Cardiac fibroblast (primary cell): ENCODE results near the gene MAN2B2.

Experiments used
- DNase-seq, 2 donors: peaks; one replicate each; pipeline versions ENCODE4 v3.0.0 to v3.0.0-alpha.2; 2010; ENCODE audit warnings: low read depth in 2 of 2
- H3K4me3 ChIP-seq, 2 donors: replicated peaks in 1 of 2; 1 replicate in 1 of 2; 2 replicates in 1 of 2; pipeline ENCODE4 v1.5.1; 2011; ENCODE audit warnings: low read depth in 2 of 2, low read length in 2 of 2, mild to moderate bottlenecking in 2 of 2, moderate library complexity in 1 of 2
- CTCF ChIP-seq: IDR thresholded peaks from one replicate; pipeline ENCODE4 v1.5.1; 2011; ENCODE audit warnings: low read depth, mild to moderate bottlenecking, low read length, inconsistent platforms

The MAN2B2 gene

GRCh38 chr4:6560416-6561172 is 14.4 kb upstream of the MAN2B2 start:
- TF ChIP-seq CTCF, result no peak
- DNase-seq, result peak in 1 of 2 donors; percentile 66
- no peak overlapping the region for H3K4me3 ChIP-seq

DNA sequence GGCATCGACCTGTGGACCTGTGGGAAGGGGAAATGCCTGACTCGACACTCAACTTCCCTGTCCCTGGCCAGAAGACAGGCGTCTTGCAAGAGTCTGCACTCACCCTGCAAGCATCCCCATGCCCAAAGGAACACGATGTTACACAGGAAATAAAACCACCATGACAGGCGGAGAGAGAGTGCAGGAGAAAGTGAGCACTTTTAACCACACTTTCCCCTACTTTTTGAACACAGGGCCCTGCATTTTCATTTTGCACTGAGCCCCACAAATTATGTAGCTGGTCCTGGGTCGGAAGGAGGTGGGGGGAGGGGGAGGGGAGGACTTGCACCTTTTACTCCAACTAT is 13.8 kb upstream of the MAN2B2 start:
- peak in 1 of 2 donors; percentile 68 for DNase-seq
- TF ChIP-seq CTCF, result no peak
- no peak overlapping the region for H3K4me3 ChIP-seq

GRCh38 chr4:6561706-6562371 is 13.2 kb upstream of the MAN2B2 start:
- TF ChIP-seq CTCF, result no peak
- no peak overlapping the region for H3K4me3 ChIP-seq
- DNase-seq, result no peak

GRCh38 chr4:6562931-6563901 is 11.8 kb upstream of the MAN2B2 start:
- TF ChIP-seq CTCF, result no peak
- peak overlapping the region in 1 of 2 donors; percentile 46 for H3K4me3 ChIP-seq
- peak; percentile 12 to 41 for DNase-seq

DNA sequence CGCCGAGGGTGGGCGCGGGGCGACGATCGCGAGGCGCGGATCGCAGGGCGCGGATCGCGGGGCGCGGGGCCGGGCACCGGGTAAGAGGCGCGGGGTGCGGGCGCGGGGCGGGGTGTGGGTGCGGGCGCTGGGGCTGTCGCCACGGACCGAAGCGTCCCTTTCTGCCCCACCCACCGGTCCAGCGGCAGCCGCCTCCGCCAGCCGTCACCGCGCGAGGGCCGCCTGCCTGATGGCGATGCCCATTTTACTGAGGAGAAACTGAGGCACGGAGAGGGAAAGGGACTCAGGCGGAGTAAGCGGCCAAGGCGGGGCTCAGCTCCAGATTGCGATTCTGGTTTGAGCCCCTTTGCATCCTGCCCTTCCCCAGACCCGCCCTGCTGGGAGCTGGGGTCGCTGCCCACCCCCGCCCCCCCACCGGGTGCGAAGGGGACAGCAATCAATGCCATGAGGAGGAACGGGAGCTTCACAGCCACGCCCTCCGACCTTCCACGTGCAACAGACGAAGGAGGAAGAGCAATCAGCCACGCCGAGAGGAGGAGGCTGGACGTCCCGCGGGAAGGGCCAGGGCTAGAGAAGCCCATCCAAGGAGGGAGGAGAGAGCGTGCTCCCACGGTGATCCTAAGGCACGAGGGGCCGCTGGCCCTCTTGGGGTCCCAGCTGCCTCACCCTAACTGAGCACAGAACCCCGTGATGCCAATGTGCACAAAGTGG is 10.9 kb upstream of the MAN2B2 start:
- no peak for TF ChIP-seq CTCF
- H3K4me3 ChIP-seq, result peak overlapping the region; percentile 13 to 30
- DNase-seq, result no peak

DNA sequence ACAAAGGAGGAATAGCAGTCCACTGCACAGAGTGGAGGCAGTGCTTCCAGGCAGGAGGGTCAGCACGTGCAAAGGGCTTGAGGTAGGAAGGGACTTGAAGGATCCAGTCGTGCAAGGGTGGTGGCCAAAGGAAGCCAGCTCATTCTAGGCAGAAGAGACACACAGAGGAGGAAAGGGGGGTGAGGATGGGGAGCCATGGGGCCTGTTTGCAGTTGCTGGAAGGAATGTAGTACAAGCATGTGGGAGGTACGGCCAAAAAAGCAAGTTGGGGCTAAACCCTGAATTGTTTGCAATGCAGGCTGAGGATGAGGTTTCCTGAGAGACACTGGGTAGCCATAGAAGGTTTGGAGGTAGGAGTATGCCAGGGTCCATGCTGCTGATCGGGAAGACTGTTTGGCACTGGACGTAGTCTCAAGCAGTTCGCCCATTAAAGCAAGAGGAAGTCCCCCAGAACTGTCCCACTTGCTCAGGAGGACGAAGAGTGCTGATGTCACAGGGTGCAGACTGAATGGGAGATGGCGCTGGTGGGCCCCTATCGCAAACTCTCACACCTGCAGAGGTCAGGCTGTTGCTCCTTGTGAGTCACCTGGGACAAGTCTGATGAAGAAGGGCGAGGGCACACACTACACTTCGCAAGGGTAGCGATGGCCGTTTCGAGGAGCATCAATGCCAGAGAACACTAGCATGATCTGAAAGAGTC is 9.1 kb upstream of the MAN2B2 start:
- no peak for DNase-seq
- H3K4me3 ChIP-seq, result no peak overlapping the region
- no peak for TF ChIP-seq CTCF
